HL-60/S4 (cell line): Measurements from ENCODE around the gene CCDC85B.

Experiments used
- in situ Hi-C: fragments of 300-500 bp; cut with MboI; formaldehyde crosslinking; loops from 2 replicates; pipeline ENCODE4 v1.14.3; 2022; ENCODE audit warnings: low sequenced_read_pairs

CCDC85B gene

DNA sequence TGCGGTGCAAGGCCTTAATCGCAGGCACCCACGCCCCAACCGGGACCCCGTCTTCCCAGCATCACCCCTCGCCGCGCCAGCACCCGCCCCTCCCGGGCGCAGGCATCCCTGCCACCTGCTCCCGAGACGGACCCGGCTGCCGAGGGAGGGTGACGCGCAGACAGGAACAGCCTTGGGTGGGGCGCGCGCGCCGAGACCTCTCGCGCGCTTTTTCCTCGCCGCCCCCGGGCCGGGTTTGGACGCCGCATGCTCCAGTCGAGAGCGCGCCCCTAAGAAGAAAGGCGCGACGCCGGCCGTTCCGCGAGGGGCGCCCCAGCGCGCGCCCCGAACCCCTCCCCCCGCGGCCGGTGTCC lies 33.0 kb upstream of the CCDC85B start:
- in situ Hi-C loops = no loop called here

GRCh38 chr11:65857853-65858680 lies 32.4 kb upstream of the CCDC85B start, which contains the start of gene CFL1:
Gene CFL1, minus strand, starts transcription at chr11:65858180. Its CDS starts 81 bp downstream, at chr11:65858099.
- in situ Hi-C loops = no loop called here

- in situ Hi-C loops = no loop called here
Observed at GRCh38 chr11:65858681-65859087, 31.8 kb upstream of the CCDC85B start.

DNA sequence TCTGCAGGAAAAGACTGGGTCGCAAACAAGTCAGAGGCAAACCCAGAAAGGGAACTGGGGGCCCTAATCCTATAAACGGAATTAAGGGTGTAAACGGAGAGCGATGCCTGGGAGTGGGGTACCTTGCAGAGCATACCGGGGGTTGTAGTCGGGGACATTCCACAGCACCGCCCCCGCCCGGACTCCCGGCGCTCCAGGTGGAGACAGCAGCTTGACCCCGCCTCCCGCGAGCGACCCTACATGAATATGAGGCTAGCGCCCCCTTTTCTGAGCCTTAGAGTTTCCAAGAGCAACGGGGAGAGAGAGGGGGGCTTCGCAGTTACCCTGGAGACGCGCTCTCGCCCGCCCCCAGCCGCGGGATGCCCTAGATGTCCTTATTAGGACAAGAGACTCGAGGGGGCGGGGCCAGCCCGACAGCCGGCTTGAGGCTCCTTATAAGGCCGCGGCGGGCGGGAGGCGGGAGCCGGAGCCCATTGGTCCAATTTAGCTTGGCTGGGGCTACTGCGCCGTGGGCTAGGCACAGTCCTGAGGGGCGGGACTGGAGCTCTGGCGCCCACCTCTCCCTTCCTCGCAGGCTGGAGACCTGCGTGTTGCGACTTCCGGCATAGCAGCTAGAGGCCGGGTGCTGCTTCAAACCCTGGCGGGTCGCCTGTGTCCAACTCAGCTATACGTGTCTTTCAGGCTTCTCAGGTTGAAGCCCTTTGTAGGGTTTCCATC lies 31.2 kb upstream of the CCDC85B start:
- in situ Hi-C loops = no loop called here

- in situ Hi-C loops = no loop called here
Observed at GRCh38 chr11:65859812-65860277, 30.6 kb upstream of the CCDC85B start.

- in situ Hi-C loops = no loop called here
Observed at GRCh38 chr11:65860278-65861164, 30.0 kb upstream of the CCDC85B start, which contains the start of gene MUS81. Gene MUS81, plus strand, starts transcription at chr11:65860433. Its CDS starts 321 bp downstream, at chr11:65860754.

GRCh38 chr11:65861165-65861505 lies 29.3 kb upstream of the CCDC85B start:
- in situ Hi-C loops = no loop called here

DNA sequence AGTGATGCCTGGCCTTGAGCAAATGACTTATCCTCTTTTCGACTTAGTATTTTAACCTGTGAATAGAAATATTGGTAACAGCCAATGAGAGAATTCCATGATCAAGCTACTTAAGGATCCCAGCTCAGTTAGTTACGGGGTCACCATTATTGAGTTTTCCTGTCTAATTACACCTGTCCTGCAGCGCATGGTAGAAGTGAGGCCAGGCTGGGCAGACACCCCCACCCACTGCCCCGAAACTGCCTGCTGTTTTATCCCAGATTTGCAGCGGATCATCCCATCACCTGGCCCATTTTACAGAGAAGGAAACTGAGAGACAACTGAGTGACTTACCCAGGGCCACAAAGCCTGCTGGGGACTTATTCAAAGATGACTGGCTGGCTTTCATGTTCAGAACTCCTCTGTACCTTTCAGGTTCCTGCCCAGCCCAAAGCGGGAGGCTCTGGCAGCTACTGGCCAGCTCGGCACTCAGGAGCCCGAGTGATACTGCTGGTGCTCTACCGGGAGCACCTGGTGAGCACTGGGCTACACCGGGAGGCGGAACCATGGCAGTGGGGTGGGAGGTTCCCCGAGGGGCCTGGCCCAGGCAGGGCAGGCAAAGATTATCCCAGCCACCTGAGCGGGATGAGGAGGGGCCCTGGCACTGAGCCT lies 28.8 kb upstream of the CCDC85B start:
- in situ Hi-C loops = no loop called here

GRCh38 chr11:65862191-65862735 lies 28.2 kb upstream of the CCDC85B start:
- in situ Hi-C loops = no loop called here

DNA sequence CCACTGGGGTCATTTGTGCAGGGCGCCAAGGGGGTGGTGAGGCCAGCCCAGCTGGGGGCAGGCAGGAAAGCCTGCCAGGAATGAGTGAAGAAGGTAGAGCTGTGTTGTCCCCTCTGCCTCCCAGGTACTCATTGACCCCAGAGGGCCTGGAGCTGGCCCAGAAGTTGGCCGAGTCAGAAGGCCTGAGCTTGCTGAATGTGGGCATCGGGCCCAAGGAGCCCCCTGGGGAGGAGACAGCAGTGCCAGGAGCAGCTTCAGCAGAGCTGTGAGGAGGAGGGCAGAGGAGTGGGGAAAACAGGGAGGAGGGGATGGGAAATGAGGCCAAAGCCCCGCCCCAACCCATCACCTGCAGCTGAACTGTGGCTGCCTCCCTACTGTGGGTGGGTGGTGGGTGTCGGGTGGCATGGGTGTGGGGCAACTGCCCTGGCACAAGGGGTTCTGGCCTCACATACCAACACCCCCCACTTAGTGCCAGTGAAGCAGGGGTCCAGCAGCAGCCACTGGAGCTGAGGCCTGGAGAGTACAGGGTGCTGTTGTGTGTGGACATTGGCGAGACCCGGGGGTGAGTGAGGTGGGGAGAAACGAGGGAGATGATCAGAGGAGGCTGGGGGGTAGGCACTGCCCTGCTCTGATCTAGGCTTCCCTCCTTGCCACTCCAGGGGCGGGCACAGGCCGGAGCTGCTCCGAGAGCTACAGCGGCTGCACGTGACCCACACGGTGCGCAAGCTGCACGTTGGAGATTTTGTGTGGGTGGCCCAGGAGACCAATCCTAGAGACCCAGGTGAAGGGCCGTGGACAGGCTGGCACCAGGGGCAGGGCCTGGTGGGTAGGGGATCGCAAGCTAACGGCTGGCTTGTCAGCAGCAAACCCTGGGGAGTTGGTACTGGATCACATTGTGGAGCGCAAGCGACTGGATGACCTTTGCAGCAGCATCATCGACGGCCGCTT lies 27.3 kb upstream of the CCDC85B start:
- in situ Hi-C loops = no loop called here

DNA sequence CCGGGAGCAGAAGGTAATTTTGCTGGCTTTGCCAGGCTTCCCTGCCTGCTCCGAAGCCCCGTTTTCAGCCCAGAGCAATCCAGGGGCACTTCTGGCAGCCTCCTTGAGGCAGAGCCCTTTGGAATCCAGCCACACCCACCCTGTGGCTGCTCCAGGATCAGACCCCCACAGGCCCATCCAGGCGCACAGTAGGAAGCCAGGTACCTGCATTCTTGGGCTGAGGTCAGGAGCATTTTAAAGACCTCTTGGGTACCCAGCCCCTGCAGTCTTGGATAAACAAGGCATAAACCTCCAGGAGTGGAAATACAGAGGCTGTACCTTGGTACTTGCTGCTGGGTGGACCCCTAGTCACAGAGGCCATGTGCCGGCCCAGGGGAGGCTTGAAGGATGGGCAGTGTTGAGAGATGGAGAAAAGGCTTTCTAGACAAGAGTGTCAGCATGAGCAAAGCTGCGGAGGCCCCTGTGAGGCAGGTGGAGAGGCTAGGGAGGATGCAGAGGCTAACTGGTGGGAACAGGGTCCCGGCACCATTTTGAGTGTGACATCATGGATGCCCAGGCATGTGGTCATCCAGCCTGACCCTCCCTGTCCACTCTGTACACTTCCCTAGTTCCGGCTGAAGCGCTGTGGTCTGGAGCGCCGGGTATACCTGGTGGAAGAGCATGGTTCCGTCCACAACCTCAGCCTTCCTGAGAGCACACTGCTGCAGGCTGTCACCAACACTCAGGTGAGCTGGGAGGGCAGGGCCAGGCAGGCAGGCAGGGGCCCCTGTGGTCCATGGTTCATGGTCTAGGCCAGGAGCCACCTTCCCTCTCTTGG lies 26.4 kb upstream of the CCDC85B start:
- in situ Hi-C loops = no loop called here

DNA sequence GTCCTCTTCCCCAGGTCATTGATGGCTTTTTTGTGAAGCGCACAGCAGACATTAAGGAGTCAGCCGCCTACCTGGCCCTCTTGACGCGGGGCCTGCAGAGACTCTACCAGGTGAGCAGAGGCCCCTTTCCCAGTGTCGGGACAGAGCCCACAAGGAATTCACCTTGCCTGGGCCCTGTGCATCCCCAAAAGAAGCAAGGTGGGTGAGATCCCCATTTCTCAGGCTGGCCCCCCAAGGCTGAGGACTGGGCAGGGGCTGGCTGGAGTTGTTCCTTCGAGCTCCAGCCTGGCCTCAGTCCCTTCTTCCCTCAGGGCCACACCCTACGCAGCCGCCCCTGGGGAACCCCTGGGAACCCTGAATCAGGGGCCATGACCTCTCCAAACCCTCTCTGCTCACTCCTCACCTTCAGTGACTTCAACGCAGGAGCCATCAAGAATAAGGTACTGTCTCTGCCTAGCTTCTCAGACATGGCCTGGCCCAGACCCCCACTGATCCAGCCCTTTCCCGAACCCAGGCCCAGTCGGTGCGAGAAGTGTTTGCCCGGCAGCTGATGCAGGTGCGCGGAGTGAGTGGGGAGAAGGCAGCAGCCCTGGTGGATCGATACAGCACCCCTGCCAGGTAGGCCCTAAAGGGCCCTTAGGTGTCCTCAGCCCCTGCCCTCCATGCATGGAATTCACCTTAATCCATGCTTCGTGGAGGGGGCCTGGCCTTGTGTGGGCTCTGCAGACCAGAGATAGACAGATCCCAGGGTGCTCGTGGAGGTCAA lies 25.6 kb upstream of the CCDC85B start:
- in situ Hi-C loops = no loop called here

- in situ Hi-C loops = no loop called here
Observed at GRCh38 chr11:65865550-65866172, 24.8 kb upstream of the CCDC85B start.

GRCh38 chr11:65866509-65867283 lies 23.8 kb upstream of the CCDC85B start:
- in situ Hi-C loops = no loop called here

GRCh38 chr11:65867284-65868071 lies 23.0 kb upstream of the CCDC85B start:
- in situ Hi-C loops = no loop called here
